HG03280 (cell line): ENCODE data around the gene CRYM.
"Not testable (repeated sequence)": the region's sequence is repeated elsewhere in the genome, so short reads cannot be mapped to it uniquely, and the experiment has no call there.

Experiments used
- ATAC-seq: cut with Tn5 transposase; IDR thresholded peaks from one replicate; pipeline ENCODE4 v1.9.1; 2021; ENCODE audit warnings: mild to moderate bottlenecking, moderate library complexity; ENCODE audit not compliant: unreplicated experiment

CRYM gene

GRCh38 chr16:21250072-21250923 lies 27.8 kb downstream of the CRYM start:
- ATAC-seq, result no peak

DNA sequence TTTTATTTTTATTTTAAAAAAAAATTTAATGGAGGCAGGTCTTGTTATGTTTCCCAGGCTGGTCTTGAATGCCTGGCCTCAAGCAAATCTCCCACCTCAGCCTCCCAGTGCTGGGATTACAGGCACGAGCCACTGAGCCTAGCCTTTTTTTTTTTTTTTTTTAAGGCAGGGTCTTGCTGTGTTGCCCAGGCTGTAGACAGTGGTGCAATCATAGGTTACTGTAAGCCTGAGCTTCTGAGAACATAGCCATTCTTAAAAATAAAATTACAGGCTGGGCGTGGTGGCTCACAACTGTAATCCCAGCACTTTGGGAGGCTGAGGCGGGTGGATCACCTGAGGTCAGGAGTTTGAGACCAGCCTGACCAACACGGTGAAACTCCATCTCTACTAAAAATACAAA lies 29.9 kb downstream of the CRYM start:
- not testable (repeated sequence) for ATAC-seq

GRCh38 chr16:21244518-21245215 lies 33.4 kb downstream of the CRYM start:
- no peak for ATAC-seq

DNA sequence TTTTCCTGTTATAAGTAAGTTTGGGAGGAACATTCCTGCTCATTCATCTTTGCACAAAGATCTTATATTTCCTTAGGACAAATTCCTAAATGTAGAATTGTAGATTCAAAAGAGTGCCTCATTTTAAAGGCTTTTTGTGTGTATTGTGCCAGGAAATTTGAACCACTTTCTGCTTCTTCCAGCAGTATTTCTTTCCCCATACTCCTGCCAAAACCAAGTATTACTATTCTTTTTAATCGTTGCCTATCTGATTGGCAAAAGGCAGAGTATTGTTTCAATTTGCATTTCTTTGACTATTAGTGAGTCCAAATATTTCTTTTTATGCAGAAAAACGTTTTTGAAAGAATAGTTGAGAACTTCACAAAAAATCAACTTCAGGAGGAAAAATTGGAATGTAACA lies 35.3 kb downstream of the CRYM start:
- ATAC-seq, result no peak

GRCh38 chr16:21239646-21240045 lies 38.4 kb downstream of the CRYM start:
- no peak for ATAC-seq

- ATAC-seq, result no peak
These were observed 41.3 kb downstream of the CRYM start for GRCh38 chr16:21236831-21237230.

GRCh38 chr16:21235199-21235585 lies 42.9 kb downstream of the CRYM start:
- no peak for ATAC-seq

DNA sequence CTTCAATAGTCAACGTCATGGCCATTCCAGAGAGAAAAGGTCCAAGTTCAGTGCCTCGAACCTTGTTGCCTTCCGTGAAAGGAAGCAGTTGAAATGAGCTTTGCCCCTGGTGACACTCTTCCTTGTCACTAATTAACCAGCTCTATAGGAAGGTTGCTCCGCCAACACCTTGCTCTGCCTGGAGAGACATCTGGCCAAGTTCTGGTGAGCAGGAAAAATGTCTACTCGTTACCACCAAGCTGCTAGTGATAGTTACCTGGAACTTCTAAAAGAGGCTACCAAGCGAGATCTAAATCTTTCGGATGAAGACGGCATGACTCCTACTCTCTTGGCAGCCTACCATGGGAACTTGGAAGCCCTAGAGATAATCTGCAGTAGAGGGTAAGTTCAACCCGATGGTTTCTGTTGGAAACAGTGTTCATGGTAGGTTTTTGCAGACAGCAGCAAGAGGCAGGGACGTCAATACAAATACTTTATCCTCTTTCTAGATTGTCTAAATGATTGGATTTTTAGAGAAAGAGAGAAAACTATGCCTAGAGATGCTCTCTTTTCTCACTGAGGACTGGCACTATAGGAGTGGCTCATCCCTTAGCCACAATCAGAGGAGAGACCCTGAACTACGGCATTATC lies 44.5 kb downstream of the CRYM start, which contains the start of gene ANKS4B:
ANKS4B (plus strand) TSS at position 179 of the 630 bp plus-strand sequence; CDS start at position 218, 39 bp downstream.
- no peak for ATAC-seq

DNA sequence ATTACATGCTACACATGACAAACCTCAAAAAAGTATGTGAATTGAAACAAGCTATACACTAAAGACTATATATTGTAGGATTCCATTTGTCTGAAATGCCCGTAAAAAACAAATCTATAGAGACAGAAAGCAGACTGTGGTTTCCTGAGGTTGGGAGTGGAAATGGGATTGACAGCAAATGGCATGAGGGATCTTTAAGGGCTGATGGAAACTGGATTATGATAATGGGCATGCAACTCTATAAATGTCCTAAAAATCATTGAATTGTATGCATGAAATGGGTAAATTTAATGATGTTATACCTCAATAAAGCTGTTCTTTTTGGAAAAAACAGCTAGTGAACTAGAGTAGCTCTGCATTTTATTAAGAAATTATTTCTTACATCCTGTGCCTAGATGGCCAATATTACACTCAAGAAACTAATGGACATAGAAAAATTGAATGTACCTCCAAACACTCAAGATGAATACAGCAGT lies 45.0 kb downstream of the CRYM start:
- no peak for ATAC-seq

- ATAC-seq, result no peak
These were observed 49.7 kb downstream of the CRYM start for GRCh38 chr16:21228361-21228872.

GRCh38 chr16:21227866-21228265 lies 50.2 kb downstream of the CRYM start:
- no peak for ATAC-seq

GRCh38 chr16:21226749-21227148 lies 51.3 kb downstream of the CRYM start:
- ATAC-seq, result no peak

DNA sequence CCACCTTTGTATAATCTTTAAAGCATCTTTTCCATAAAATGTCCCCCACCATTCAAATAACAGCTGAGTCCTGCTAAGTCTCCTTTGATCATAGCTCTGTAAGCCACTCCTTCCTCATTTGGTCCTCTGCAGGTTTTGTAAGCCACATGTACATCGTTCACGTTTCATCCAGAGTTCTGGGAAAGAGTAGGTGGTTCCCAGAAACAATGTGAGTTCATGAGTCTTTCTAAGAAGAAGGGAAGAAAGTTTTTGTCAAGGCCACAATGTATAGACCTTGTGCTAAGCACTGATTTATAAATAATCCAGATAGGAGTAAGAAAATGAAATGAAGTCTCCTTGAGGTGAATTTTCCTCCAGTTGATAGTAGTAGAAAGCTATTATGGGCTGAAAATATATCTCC lies 53.3 kb downstream of the CRYM start:
- ATAC-seq, result no peak

- ATAC-seq, result no peak
These were observed 54.3 kb downstream of the CRYM start for GRCh38 chr16:21223787-21224186.

GRCh38 chr16:21222495-21223337 lies 55.4 kb downstream of the CRYM start:
- ATAC-seq, result no peak

GRCh38 chr16:21219551-21219950 lies 58.5 kb downstream of the CRYM start:
- no peak for ATAC-seq

DNA sequence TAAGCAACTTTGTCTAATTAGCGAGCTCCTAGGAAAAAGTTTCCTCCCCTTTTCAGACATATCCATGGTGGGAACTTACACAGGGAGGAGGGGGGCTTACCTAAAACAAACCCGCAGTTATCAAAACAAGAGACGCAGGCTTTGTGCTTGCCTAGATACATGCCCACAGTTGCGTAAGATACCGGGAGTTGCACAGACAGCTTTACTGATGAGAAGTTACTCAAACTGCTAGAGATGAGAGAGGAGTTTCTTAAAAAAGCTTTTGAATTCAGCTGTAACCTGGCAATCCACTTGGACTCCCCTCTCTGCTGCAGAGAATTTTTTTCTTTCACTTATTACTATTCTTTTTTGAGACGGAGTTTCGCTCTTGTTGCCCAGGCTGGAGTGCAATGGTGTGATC lies 59.9 kb downstream of the CRYM start:
- ATAC-seq, result no peak

DNA sequence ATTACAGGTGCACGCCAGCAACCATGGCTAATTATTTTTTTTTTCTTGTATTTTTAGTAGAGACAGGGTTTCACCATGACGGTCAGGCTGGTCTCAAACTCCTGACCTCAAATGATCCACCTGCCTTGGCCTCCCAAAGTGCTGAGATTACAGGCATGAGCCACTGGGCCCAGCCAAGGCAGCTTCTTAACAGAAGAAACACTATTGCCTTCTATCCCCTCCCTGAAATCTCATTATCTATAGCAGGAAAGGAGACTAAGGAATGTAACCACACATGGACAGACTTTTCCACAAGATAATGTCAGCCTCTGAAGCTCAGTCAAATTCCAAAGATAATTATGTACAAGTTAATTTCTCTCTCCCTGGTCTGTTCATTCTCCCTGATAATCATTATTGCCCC lies 61.0 kb downstream of the CRYM start:
- ATAC-seq, result no peak

DNA sequence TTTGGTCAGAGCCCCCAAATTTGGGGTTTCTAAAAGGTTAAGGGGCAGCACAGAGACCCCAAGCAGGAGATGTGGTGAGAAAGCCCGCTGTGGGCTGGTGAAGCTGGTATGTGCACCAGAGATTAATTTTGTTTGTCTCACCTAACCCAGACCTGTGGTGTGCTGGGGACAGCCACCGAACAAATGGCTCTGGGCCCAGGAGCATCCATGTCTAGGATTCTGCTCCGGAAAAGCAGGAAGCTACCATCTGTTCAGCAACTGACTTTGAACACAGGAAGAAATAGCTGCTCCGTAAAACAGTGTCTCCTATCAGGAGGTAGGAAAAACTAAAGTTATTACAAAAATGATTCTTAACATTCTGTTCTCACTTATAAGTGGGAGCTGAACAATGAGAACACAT lies 64.0 kb downstream of the CRYM start:
- ATAC-seq, result no peak

- ATAC-seq, result no peak
These were observed 66.6 kb downstream of the CRYM start, which contains the start of gene ZP2 for GRCh38 chr16:21211486-21211885. TSS of gene ZP2 (minus strand) at chr16:21211574. CDS start at chr16:21211547, 27 bp downstream.
